Upper lobe of left lung (tissue), 4 donors: ENCODE data around the gene PDLIM4.

Experiments
- CTCF ChIP-seq, 6 experiments: fragments of 450-650 bp in 4 of 6; fragments of 200-600 bp in 2 of 6; sonication (generic) in 2 of 6; IDR thresholded peaks; one replicate each; pipeline ENCODE4 v1.5.1; 2016 to 2019; ENCODE audit warnings: antibody characterized with exemption in 6 of 6
- POLR2A ChIP-seq, 4 donors: fragments of 450-650 bp; IDR thresholded peaks; one replicate each; pipeline ENCODE4 v1.5.1; 2016 to 2017; ENCODE audit warnings: antibody characterized with exemption in 4 of 4, mild to moderate bottlenecking in 2 of 4
- POLR2AphosphoS5 ChIP-seq, 2 donors: sonication (generic); formaldehyde crosslinking; IDR thresholded peaks; one replicate each; pipeline ENCODE4 v1.5.1; 2017; ENCODE audit warnings: antibody characterized with exemption in 2 of 2

GRCh38 chr5:132300577-132301343 is 43.3 kb downstream of the PDLIM4 start:
- TF ChIP-seq CTCF (IDR thresholded peaks at IDR 0.05) = no peak
- no peak for TF ChIP-seq POLR2A (IDR thresholded peaks at IDR 0.05)
- no peak for TF ChIP-seq POLR2AphosphoS5 (IDR thresholded peaks at IDR 0.05)
